ENCODE data around the gene BAAT. TPM values are rescaled to one million over a fixed set of nuclear protein-coding genes. Genes with fewer than 3 reads are reported as not detected.

BAAT gene
- total and polyA plus RNA-seq, 2 experiments from 2014 or later, result 0.19 TPM; not detected in 1

GRCh38 chr9:101428909-101429308 lies 44.1 kb upstream of the BAAT start:
- Histone ChIP-seq H3K79me2 (ENCODE audit: insufficient read depth) (no peaks in the 10 kb centered on the region), H3F3A (ENCODE audit: insufficient read depth) (no peaks in the 10 kb centered on the region), H3K27ac (no peak overlapping the region), H3K36me3 (ENCODE audit: low read depth) (no peaks in the 10 kb centered on the region), H4K20me1 (ENCODE audit: insufficient read depth) (no peaks in the 10 kb centered on the region), H3K4me2 (ENCODE audit: unreplicated experiment) (no peak overlapping the region), H2AFZ (no peak overlapping the region), H3K9me2 (ENCODE audit: insufficient read depth) (no peaks in the 10 kb centered on the region), H3K4me3 (no peak overlapping the region), H3K9ac (no peak overlapping the region), H3K9me3 (ENCODE audit: low read depth) (no peaks in the 10 kb centered on the region), H3K4me1 (ENCODE audit: insufficient read depth) (no peaks in the 10 kb centered on the region), H3K27me3 (replicated peaks; ENCODE audit: insufficient read depth) (peaks cover 11% of the 10 kb centered on the region)
- no peak for DNase-seq
- 32 to 34% methylated on average over 3 of the region's 3 CpGs for WGBS, 2 experiments (ENCODE audit: low coverage in 1 of 2, low lambda C conversion rate in 2 of 2, missing lambda C conversion rate in 2 of 2)
- TF ChIP-seq EZH2 (IDR thresholded peaks at IDR 0.05; ENCODE audit: insufficient read depth, poor library complexity, severe bottlenecking) (no peak), EZH2phosphoT487 (IDR thresholded peaks at IDR 0.05; ENCODE audit: insufficient read depth, low read depth) (no peak)
- in situ Hi-C loops (cut with MboI), result no loop called here

GRCh38 chr9:101427957-101428655 lies 43.3 kb upstream of the BAAT start:
- H3K27me3 ChIP-seq (replicated peaks; ENCODE audit: insufficient read depth), result peaks cover 11% of the 10 kb centered on the region
- in situ Hi-C loops (cut with MboI), result no loop called here

GRCh38 chr9:101427358-101427757 lies 42.6 kb upstream of the BAAT start:
- Histone ChIP-seq H3K4me2 (ENCODE audit: unreplicated experiment) (no peak overlapping the region), H4K20me1 (ENCODE audit: insufficient read depth) (no peaks in the 10 kb centered on the region), H3K9ac (no peak overlapping the region), H3K36me3 (ENCODE audit: low read depth) (no peaks in the 10 kb centered on the region), H3K27me3 (replicated peaks; ENCODE audit: insufficient read depth) (peaks cover 10% of the 10 kb centered on the region), H2AFZ (no peak overlapping the region), H3K4me3 (no peak overlapping the region), H3K27ac (no peak overlapping the region), H3K4me1 (ENCODE audit: insufficient read depth) (no peaks in the 10 kb centered on the region), H3K9me3 (ENCODE audit: low read depth) (no peaks in the 10 kb centered on the region), H3K79me2 (ENCODE audit: insufficient read depth) (no peaks in the 10 kb centered on the region), H3K9me2 (ENCODE audit: insufficient read depth) (no peaks in the 10 kb centered on the region), H3F3A (ENCODE audit: insufficient read depth) (no peaks in the 10 kb centered on the region)
- no peak for TF ChIP-seq EZH2phosphoT487 (IDR thresholded peaks at IDR 0.05; ENCODE audit: insufficient read depth, low read depth)
- no peak for TF ChIP-seq EZH2 (IDR thresholded peaks at IDR 0.05; ENCODE audit: insufficient read depth, poor library complexity, severe bottlenecking)
- DNase-seq, result no peak
- in situ Hi-C loops (cut with MboI), result no loop called here
- WGBS, 2 experiments (ENCODE audit: low coverage in 1 of 2, low lambda C conversion rate in 2 of 2, missing lambda C conversion rate in 2 of 2), result 56 to 64% methylated on average over 8 of the region's 8 CpGs

More at GRCh38 chr9:101427957-101428655, 43.3 kb upstream of the BAAT start:
- Histone ChIP-seq H4K20me1 (ENCODE audit: insufficient read depth) (no peaks in the 10 kb centered on the region), H3K9me3 (ENCODE audit: low read depth) (no peaks in the 10 kb centered on the region), H3K4me3 (no peak overlapping the region), H3K27ac (no peak overlapping the region), H3K9ac (no peak overlapping the region), H3K4me1 (ENCODE audit: insufficient read depth) (no peaks in the 10 kb centered on the region), H3F3A (ENCODE audit: insufficient read depth) (no peaks in the 10 kb centered on the region), H3K4me2 (ENCODE audit: unreplicated experiment) (no peak overlapping the region), H3K9me2 (ENCODE audit: insufficient read depth) (no peaks in the 10 kb centered on the region), H3K79me2 (ENCODE audit: insufficient read depth) (no peaks in the 10 kb centered on the region), H2AFZ (no peak overlapping the region), H3K36me3 (ENCODE audit: low read depth) (no peaks in the 10 kb centered on the region)
- DNase-seq, result no peak
- 41 to 44% methylated on average over 3 of the region's 3 CpGs for WGBS, 2 experiments (ENCODE audit: low coverage in 1 of 2, low lambda C conversion rate in 2 of 2, missing lambda C conversion rate in 2 of 2)
- TF ChIP-seq EZH2phosphoT487 (IDR thresholded peaks at IDR 0.05; ENCODE audit: insufficient read depth, low read depth) (no peak), EZH2 (IDR thresholded peaks at IDR 0.05; ENCODE audit: insufficient read depth, poor library complexity, severe bottlenecking) (no peak)

GRCh38 chr9:101421653-101422065 lies 36.9 kb upstream of the BAAT start:
- no peaks in the 10 kb centered on the region for H3K79me2 ChIP-seq (ENCODE audit: insufficient read depth)
- in situ Hi-C loops (cut with MboI), result no loop called here
- H2AFZ ChIP-seq, result no peak overlapping the region
- H3K36me3 ChIP-seq (ENCODE audit: low read depth), result no peaks in the 10 kb centered on the region
- no peak for DNase-seq
- no peak overlapping the region for H3K27ac ChIP-seq
- TF ChIP-seq EZH2 (IDR thresholded peaks at IDR 0.05; ENCODE audit: insufficient read depth, poor library complexity, severe bottlenecking), result no peak
- TF ChIP-seq EZH2phosphoT487 (IDR thresholded peaks at IDR 0.05; ENCODE audit: insufficient read depth, low read depth), result no peak
- 0 out of 2 replicates have a peak, but pooled peaks cover 2% of the 10 kb centered on the region for H3K27me3 ChIP-seq (replicated peaks; ENCODE audit: insufficient read depth)
- peaks cover 25% of the 10 kb centered on the region for H3F3A ChIP-seq (ENCODE audit: insufficient read depth)
- H3K9ac ChIP-seq, result no peak overlapping the region
- no peaks in the 10 kb centered on the region for H3K9me2 ChIP-seq (ENCODE audit: insufficient read depth)
- no peaks in the 10 kb centered on the region for H4K20me1 ChIP-seq (ENCODE audit: insufficient read depth)
- peaks cover 5% of the 10 kb centered on the region; the same call in 1 of the 2 replicates for H3K4me1 ChIP-seq (ENCODE audit: insufficient read depth)
- H3K4me2 ChIP-seq (ENCODE audit: unreplicated experiment), result no peak overlapping the region
- H3K4me3 ChIP-seq, result no peak overlapping the region
- 43 to 52% methylated on average over 5 of the region's 5 CpGs for WGBS, 2 experiments (ENCODE audit: low coverage in 1 of 2, low lambda C conversion rate in 2 of 2, missing lambda C conversion rate in 2 of 2)
- no peaks in the 10 kb centered on the region for H3K9me3 ChIP-seq (ENCODE audit: low read depth)
